OCI-LY1 (cell line): Measurements from ENCODE around the gene HPS1.

ENCODE experiments used
- H2AFZ ChIP-seq: fragments of 200-600 bp; sonication (generic), shearing (Covaris generic); 2 replicates; pipeline ENCODE4 v1.6.0; 2014; ENCODE audit warnings: antibody characterized with exemption, mild to moderate bottlenecking, low read length
- H3F3A ChIP-seq: fragments of 200-600 bp; sonication (generic), shearing (Covaris generic); 2 replicates; pipeline ENCODE4 v1.6.0; 2014; ENCODE audit warnings: mild to moderate bottlenecking, antibody characterized with exemption, low read length, moderate library complexity; ENCODE audit not compliant: insufficient read depth
- H3K27ac ChIP-seq: fragments of 200-600 bp; sonication (generic); 2 replicates; pipeline ENCODE4 v1.5.1; 2014; ENCODE audit warnings: low read length, mixed run types, mild to moderate bottlenecking, low read depth; ENCODE audit not compliant: poor library complexity, severe bottlenecking
- H3K27me3 ChIP-seq: fragments of 200-600 bp; sonication (generic); 2 replicates; pipeline ENCODE4 v1.6.0; 2014; ENCODE audit warnings: antibody characterized with exemption, mild to moderate bottlenecking, low read length, moderate library complexity; ENCODE audit not compliant: insufficient read depth
- H3K36me3 ChIP-seq: fragments of 200-600 bp; sonication (generic); 2 replicates; pipeline ENCODE4 v1.6.1; 2014; ENCODE audit warnings: mild to moderate bottlenecking, antibody characterized with exemption, low read length, moderate library complexity, mixed read lengths; ENCODE audit not compliant: insufficient read depth
- H3K4me1 ChIP-seq: fragments of 200-600 bp; sonication (generic); 2 replicates; pipeline ENCODE4 v1.5.1; 2014; ENCODE audit warnings: mild to moderate bottlenecking, low read length, moderate library complexity; ENCODE audit not compliant: insufficient read depth, severe bottlenecking
- H3K4me2 ChIP-seq: fragments of 200-600 bp; sonication (generic), shearing (Covaris generic); 2 replicates; pipeline ENCODE4 v1.6.1; 2014; ENCODE audit warnings: low read length
- H3K4me3 ChIP-seq: fragments of 200-600 bp; sonication (generic); 2 replicates; pipeline ENCODE4 v1.5.1; 2014; ENCODE audit warnings: low read length, low read depth, mild to moderate bottlenecking, mixed read lengths; ENCODE audit not compliant: poor library complexity, severe bottlenecking
- H3K79me2 ChIP-seq: fragments of 200-600 bp; shearing (Covaris generic); 2 replicates; pipeline ENCODE4 v1.6.1; 2016; ENCODE audit warnings: mixed run types, low read length, mixed read lengths; ENCODE audit not compliant: insufficient read depth
- H3K9ac ChIP-seq: fragments of 200-600 bp; sonication (generic), shearing (Covaris generic); 2 replicates; pipeline ENCODE4 v1.6.1; 2014; ENCODE audit warnings: mild to moderate bottlenecking, low read length, mixed read lengths
- H3K9me2 ChIP-seq: fragments of 200-600 bp; sonication (generic), shearing (Covaris generic); 2 replicates; pipeline ENCODE4 v1.6.1; 2014; ENCODE audit warnings: low read depth, mild to moderate bottlenecking, low read length, mixed read lengths
- H3K9me3 ChIP-seq: fragments of 200-600 bp; shearing (Covaris generic); 2 replicates; pipeline ENCODE4 v1.6.1; 2014; ENCODE audit warnings: low read length, mixed read lengths
- H4K20me1 ChIP-seq: fragments of 200-600 bp; sonication (generic), shearing (Covaris generic); 2 replicates; pipeline ENCODE4 v1.6.0; 2016; ENCODE audit warnings: mild to moderate bottlenecking, low read length; ENCODE audit not compliant: insufficient read depth
- EZH2 ChIP-seq: fragments of 200-600 bp; sonication (generic), shearing (Covaris generic); IDR thresholded peaks from 2 replicates; pipeline ENCODE4 v1.8.0; 2017; ENCODE audit warnings: borderline replicate concordance, mixed run types, mild to moderate bottlenecking, antibody characterized with exemption, low read length, moderate library complexity, mixed read lengths
- TF ChIP-seq, protein P1 (sequence below): fragments of 200-600 bp; sonication (generic), shearing (Covaris generic); IDR thresholded peaks from 2 replicates; pipeline ENCODE4 v1.5.1; 2017; ENCODE audit warnings: mild to moderate bottlenecking, antibody characterized with exemption, low read length, moderate library complexity, mixed read lengths

HPS1 gene

DNA sequence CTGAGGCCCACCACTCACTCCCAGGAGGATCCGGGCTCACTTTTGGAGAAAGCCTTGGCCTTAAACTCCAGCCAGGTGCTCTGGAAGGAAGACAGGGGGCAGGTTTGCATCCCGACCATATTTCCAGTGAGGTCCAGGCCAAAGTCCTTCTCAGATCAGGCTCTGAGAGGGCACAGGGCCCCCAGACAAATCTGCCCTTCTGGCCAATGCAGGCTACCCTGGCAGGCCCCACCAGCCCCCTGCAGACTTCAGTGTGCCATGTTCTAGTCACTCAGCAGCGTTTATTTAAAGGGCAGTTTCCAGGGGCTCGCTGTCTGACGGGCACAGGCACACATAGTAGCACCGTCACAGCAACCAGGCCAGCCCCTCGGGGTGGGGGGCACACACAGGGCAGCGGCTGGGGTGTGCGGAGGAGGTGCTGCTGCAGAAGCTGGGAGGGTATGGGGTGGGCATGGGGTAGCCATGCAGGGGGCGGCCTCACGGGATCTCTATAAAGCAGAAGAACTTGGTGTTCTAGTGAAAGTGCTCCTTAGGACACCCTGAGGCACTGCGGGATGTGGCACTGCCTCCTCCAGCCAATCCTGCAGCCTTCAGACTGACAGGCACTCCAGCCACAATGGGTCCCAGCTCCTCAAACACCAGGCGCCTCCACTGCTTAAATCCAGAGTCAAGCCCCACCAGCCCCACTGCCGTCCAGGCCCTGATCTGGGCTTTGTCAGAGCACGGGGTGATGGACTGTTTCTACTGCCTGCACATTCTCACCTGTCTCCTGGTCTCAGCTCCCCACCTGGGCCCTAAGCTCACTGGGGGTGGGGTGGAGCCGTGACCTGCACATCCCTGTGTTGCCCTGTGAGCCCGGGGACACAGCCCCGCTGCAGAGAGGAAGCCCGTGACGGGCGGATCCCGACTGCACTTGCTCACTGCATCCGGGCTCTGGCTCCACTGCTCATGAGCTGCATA, 22.2 kb downstream of the HPS1 start:
- no peak overlapping the region for H3K9ac ChIP-seq
- no peaks in the 10 kb centered on the region for H3K9me2 ChIP-seq
- TF ChIP-seq EZH2, result no peak
- TF ChIP-seq, protein P1, sequence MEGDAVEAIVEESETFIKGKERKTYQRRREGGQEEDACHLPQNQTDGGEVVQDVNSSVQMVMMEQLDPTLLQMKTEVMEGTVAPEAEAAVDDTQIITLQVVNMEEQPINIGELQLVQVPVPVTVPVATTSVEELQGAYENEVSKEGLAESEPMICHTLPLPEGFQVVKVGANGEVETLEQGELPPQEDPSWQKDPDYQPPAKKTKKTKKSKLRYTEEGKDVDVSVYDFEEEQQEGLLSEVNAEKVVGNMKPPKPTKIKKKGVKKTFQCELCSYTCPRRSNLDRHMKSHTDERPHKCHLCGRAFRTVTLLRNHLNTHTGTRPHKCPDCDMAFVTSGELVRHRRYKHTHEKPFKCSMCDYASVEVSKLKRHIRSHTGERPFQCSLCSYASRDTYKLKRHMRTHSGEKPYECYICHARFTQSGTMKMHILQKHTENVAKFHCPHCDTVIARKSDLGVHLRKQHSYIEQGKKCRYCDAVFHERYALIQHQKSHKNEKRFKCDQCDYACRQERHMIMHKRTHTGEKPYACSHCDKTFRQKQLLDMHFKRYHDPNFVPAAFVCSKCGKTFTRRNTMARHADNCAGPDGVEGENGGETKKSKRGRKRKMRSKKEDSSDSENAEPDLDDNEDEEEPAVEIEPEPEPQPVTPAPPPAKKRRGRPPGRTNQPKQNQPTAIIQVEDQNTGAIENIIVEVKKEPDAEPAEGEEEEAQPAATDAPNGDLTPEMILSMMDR, result no peak
- no peaks in the 10 kb centered on the region for H3F3A ChIP-seq
- H3K36me3 ChIP-seq, result no peaks in the 10 kb centered on the region
- H3K9me3 ChIP-seq, result no peaks in the 10 kb centered on the region
- H3K79me2 ChIP-seq, result no peaks in the 10 kb centered on the region
- H2AFZ ChIP-seq, result no peak overlapping the region
- no peaks in the 10 kb centered on the region for H3K4me1 ChIP-seq
- no peaks in the 10 kb centered on the region for H4K20me1 ChIP-seq
- no peak overlapping the region for H3K4me2 ChIP-seq
- H3K4me3 ChIP-seq, result no peak overlapping the region
- no peaks in the 10 kb centered on the region for H3K27me3 ChIP-seq
- H3K27ac ChIP-seq, result no peak overlapping the region

DNA sequence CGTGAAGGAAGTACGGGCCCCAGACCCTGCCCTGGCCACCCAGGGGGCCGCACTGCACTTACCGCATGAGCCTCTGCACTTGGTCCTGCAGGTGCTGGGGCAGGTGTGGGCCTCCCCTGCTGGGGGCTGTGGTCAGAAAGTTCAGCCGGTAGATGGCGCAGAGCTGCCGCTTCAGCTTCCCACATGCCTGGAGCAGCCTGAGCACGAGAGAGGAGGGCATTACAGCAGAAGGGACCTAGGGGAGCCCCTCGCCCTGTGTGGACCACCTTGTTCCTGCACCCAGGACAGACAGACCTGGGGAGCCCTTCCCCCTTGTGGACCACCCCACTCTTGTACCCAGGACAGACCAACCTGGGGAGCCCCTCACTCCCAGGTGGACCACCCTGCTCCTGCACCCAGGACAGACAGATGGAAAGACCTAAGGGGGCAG, 23.0 kb downstream of the HPS1 start:
- TF ChIP-seq, protein P1, result peak; percentile 50; the same call in 1 of the 2 replicates
- TF ChIP-seq EZH2, result no peak
- Histone ChIP-seq H3K9ac (no peak overlapping the region), H3K4me3 (no peak overlapping the region), H3K4me2 (no peak overlapping the region), H2AFZ (no peak overlapping the region), H3K36me3 (no peaks in the 10 kb centered on the region), H3K79me2 (no peaks in the 10 kb centered on the region), H3K4me1 (no peaks in the 10 kb centered on the region), H3K27me3 (no peaks in the 10 kb centered on the region), H3K9me3 (no peaks in the 10 kb centered on the region), H3F3A (no peaks in the 10 kb centered on the region), H4K20me1 (no peaks in the 10 kb centered on the region), H3K27ac (no peak overlapping the region), H3K9me2 (no peaks in the 10 kb centered on the region)

DNA sequence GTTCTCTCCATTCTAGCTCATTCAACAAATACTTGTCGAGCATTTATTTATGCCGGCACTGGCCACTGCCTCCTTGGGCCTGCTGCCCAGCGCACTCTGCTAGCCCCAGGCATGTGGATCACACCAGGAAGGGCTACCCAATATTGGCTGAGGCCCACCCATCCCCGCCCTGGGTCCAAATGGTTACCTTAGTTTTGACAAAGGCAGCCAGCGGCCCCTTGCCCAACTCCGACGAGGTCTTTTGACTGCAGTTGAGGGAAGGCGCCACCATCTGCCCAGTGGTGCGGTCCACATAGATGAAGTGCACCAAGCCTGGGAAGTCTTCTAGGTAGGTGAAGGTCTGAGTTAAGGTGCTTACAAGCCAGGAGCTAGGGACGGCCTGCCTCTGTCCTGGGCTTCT, 24.6 kb downstream of the HPS1 start:
- H3K4me1 ChIP-seq, result no peaks in the 10 kb centered on the region
- no peak overlapping the region for H3K4me2 ChIP-seq
- H3F3A ChIP-seq, result no peaks in the 10 kb centered on the region
- TF ChIP-seq, protein P1, result no peak
- no peak for TF ChIP-seq EZH2
- no peak overlapping the region for H3K9ac ChIP-seq
- H2AFZ ChIP-seq, result no peak overlapping the region
- H3K79me2 ChIP-seq, result no peaks in the 10 kb centered on the region
- no peak overlapping the region for H3K4me3 ChIP-seq
- H3K9me2 ChIP-seq, result no peaks in the 10 kb centered on the region
- H3K36me3 ChIP-seq, result no peaks in the 10 kb centered on the region
- H4K20me1 ChIP-seq, result no peaks in the 10 kb centered on the region
- no peaks in the 10 kb centered on the region for H3K9me3 ChIP-seq
- H3K27ac ChIP-seq, result no peak overlapping the region
- no peaks in the 10 kb centered on the region for H3K27me3 ChIP-seq
